DOHH2 (cell line): ENCODE measurements around the gene ZNF580.
A peak's percentile ranks its signal among the peaks of the same experiment; 100 is the strongest.

Experiments used
- H3F3A ChIP-seq: fragments of 200-600 bp; sonication (generic), shearing (Covaris generic); 2 replicates; pipeline ENCODE4 v1.6.0; 2016; ENCODE audit warnings: antibody characterized with exemption, mild to moderate bottlenecking; ENCODE audit not compliant: control insufficient read depth, insufficient read depth
- H3K27ac ChIP-seq: fragments of 200-600 bp; sonication (generic); 2 replicates; pipeline ENCODE4 v1.5.1; 2014; ENCODE audit warnings: low read depth, mild to moderate bottlenecking, low read length, moderate library complexity
- H3K27me3 ChIP-seq: fragments of 200-600 bp; sonication (generic); 2 replicates; pipeline ENCODE4 v1.6.1; 2014; ENCODE audit warnings: mild to moderate bottlenecking, low read length, mixed read lengths; ENCODE audit not compliant: control insufficient read depth
- H3K36me3 ChIP-seq: fragments of 200-600 bp; sonication (generic); 2 replicates; pipeline ENCODE4 v1.6.1; 2014; ENCODE audit warnings: mild to moderate bottlenecking, low read length, moderate library complexity, mixed read lengths; ENCODE audit not compliant: control insufficient read depth
- H3K4me1 ChIP-seq: fragments of 200-600 bp; sonication (generic); 2 replicates; pipeline ENCODE4 v1.6.1; 2014; ENCODE audit warnings: mild to moderate bottlenecking, low read length, mixed read lengths; ENCODE audit not compliant: control insufficient read depth
- H3K4me2 ChIP-seq: fragments of 200-600 bp; sonication (generic); 2 replicates; pipeline ENCODE4 v1.6.0; 2014; ENCODE audit warnings: mild to moderate bottlenecking, low read length, moderate library complexity
- H3K4me3 ChIP-seq: fragments of 200-600 bp; sonication (generic); 2 replicates; pipeline ENCODE4 v1.5.1; 2014; ENCODE audit warnings: mild to moderate bottlenecking, low read length, mixed read lengths
- H3K79me2 ChIP-seq: fragments of 200-600 bp; sonication (generic); 2 replicates; pipeline ENCODE4 v1.6.1; 2014; ENCODE audit warnings: mild to moderate bottlenecking, low read length, mixed read lengths; ENCODE audit not compliant: control insufficient read depth
- H3K9me2 ChIP-seq: fragments of 200-600 bp; sonication (generic); replicated peaks from 2 replicates; pipeline ENCODE4 v1.6.1; 2014; ENCODE audit warnings: mild to moderate bottlenecking, low read length, mixed read lengths; ENCODE audit not compliant: control insufficient read depth
- H3K9me3 ChIP-seq: fragments of 200-600 bp; sonication (generic); 2 replicates; pipeline ENCODE4 v1.6.1; 2014; ENCODE audit warnings: antibody characterized with exemption, low read length, mixed read lengths; ENCODE audit not compliant: control insufficient read depth, insufficient read depth
- H4K20me1 ChIP-seq: fragments of 200-600 bp; sonication (generic); 2 replicates; pipeline ENCODE4 v1.6.0; 2014; ENCODE audit warnings: low read depth, mild to moderate bottlenecking, antibody characterized with exemption, low read length, moderate library complexity; ENCODE audit not compliant: control insufficient read depth, insufficient read depth
- EZH2phosphoT487 ChIP-seq: fragments of 200-600 bp; sonication (generic); IDR thresholded peaks from 2 replicates; pipeline ENCODE4 v1.6.1; 2017; ENCODE audit warnings: borderline replicate concordance, mild to moderate bottlenecking, antibody characterized with exemption, low read length, moderate library complexity, mixed read lengths
- TF ChIP-seq, protein P1 (sequence below): fragments of 200-600 bp; sonication (generic); IDR thresholded peaks from one replicate; pipeline ENCODE4 v1.5.1; 2014; ENCODE audit warnings: antibody characterized with exemption, mild to moderate bottlenecking, low read depth, low read length; ENCODE audit not compliant: poor library complexity, severe bottlenecking

The ZNF580 gene

DNA sequence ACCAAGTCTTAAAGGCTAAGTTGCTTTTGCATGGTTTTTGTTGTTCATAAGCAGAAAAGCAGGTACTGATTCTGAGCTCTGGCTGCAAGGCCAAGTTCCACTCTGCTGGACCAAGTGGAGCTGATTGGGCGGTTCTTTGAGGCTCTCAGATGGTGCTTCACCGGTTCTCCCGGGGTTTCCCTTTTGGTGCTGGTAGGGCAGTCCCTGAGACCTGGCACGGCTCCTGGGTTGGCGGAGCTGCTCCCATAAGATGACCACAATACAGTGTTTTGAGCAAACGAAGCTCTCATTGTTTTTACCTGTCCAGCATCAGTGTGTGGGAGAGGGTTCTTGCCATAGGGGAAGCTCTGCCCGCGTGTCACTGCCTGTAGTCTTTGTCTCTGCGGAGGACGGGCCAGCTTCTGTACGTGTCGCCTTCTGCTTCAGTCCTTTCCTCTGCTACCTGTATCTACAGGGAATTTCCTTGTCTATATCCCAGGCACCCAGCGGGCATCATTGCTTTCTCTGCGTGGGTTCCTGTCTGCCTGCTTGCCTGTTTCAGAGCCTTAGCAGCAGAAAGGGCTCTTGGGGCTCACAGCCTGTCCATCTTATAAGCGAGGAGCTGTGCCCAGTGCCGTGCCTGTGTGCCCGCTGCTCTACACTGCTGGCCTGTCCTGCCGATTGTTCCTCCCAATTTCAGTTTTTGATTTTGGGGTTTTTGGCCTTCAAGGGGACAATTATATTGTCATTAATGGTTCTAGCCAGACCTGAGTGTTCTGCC lies 16.4 kb downstream of the ZNF580 start:
- peaks cover 83% of the 10 kb centered on the region for H3K36me3 ChIP-seq
- no peak for TF ChIP-seq EZH2phosphoT487
- TF ChIP-seq, protein P1, sequence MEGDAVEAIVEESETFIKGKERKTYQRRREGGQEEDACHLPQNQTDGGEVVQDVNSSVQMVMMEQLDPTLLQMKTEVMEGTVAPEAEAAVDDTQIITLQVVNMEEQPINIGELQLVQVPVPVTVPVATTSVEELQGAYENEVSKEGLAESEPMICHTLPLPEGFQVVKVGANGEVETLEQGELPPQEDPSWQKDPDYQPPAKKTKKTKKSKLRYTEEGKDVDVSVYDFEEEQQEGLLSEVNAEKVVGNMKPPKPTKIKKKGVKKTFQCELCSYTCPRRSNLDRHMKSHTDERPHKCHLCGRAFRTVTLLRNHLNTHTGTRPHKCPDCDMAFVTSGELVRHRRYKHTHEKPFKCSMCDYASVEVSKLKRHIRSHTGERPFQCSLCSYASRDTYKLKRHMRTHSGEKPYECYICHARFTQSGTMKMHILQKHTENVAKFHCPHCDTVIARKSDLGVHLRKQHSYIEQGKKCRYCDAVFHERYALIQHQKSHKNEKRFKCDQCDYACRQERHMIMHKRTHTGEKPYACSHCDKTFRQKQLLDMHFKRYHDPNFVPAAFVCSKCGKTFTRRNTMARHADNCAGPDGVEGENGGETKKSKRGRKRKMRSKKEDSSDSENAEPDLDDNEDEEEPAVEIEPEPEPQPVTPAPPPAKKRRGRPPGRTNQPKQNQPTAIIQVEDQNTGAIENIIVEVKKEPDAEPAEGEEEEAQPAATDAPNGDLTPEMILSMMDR, result no peak
- H3F3A ChIP-seq, result no peaks in the 10 kb centered on the region
- H3K4me3 ChIP-seq, result peak overlapping the region; percentile 80
- H3K27ac ChIP-seq, result peak overlapping the region; percentile 91
- H4K20me1 ChIP-seq, result peaks cover 28% of the 10 kb centered on the region
- no peaks in the 10 kb centered on the region for H3K27me3 ChIP-seq
- H3K9me2 ChIP-seq, result no peaks in the 10 kb centered on the region
- H3K4me1 ChIP-seq, result peaks cover 39% of the 10 kb centered on the region
- H3K4me2 ChIP-seq, result peak overlapping the region; percentile 85
- H3K9me3 ChIP-seq, result no peaks in the 10 kb centered on the region
- H3K79me2 ChIP-seq, result peaks cover 77% of the 10 kb centered on the region

DNA sequence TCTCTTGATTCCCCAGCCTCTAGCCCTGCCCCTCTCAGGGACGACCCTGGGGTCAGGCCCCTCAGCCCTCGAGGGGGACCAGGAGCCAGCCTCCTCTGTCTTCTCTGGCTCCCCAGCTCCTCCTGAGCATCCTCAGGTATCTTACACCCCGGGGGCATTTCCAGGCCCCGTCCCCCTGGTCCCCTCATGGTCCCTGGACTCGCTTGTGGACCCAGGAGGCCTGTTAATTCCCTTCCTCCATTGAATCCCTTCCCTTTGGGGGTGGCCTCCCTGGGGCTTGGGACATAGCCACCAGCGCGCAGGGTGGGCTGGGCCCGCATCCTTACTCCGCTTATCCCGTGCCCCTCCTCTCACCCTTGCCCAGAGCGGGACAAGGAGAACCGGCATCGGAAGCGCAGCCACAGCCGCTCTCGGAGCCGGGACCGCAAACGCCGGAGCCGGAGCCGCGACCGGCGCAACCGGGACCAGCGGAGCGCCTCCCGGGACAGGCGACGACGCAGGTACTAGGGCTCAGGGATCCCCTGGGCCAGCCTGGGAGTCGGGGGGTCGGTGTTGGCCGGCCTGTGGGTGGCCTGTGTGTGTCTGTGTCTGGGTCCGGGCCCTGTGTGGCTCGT lies 18.2 kb downstream of the ZNF580 start:
- Histone ChIP-seq H4K20me1 (peaks cover 37% of the 10 kb centered on the region), H3K4me3 (peak overlapping the region; percentile 80)

DNA sequence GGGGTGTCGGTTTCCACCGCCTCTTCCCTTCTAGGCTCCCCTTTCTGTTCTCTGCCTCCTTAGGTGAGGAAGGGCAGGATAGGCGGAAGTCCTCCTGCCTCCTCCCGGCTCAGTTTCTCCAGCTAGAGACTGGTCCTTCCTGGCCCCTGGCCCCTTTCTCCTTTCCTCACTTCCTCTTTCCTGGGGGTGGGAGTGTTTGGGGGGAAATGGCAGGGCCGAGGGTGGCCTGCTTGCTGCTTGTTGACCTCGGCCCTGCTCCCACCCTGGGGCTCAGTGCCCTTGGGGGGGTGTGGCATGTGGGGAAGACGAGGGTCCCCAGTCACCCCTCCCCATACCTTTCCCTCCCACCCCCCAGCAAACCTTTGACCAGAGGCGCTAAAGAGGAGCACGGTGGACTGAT lies 19.0 kb downstream of the ZNF580 start:
- H3F3A ChIP-seq, result no peaks in the 10 kb centered on the region
- H3K27me3 ChIP-seq, result no peaks in the 10 kb centered on the region
- peaks cover 39% of the 10 kb centered on the region for H4K20me1 ChIP-seq
- peaks cover 100% of the 10 kb centered on the region for H3K79me2 ChIP-seq
- H3K9me2 ChIP-seq, result no peaks in the 10 kb centered on the region
- 0 out of 2 replicates have a peak overlapping the region, but pooled peaks have one; percentile 11 for H3K27ac ChIP-seq
- H3K4me3 ChIP-seq, result no peak overlapping the region
- peaks cover 100% of the 10 kb centered on the region for H3K36me3 ChIP-seq
- H3K9me3 ChIP-seq, result no peaks in the 10 kb centered on the region
- H3K4me1 ChIP-seq, result peaks cover 32% of the 10 kb centered on the region
- peak overlapping the region; percentile 85; the same call in 1 of the 2 replicates for H3K4me2 ChIP-seq
- TF ChIP-seq, protein P1, result no peak
- TF ChIP-seq EZH2phosphoT487, result no peak

More for the DNA sequence above, 18.2 kb downstream of the ZNF580 start:
- H3K4me2 ChIP-seq, result peak overlapping the region; percentile 85
- H3K79me2 ChIP-seq, result peaks cover 91% of the 10 kb centered on the region
- H3K27me3 ChIP-seq, result no peaks in the 10 kb centered on the region
- H3F3A ChIP-seq, result no peaks in the 10 kb centered on the region
- no peaks in the 10 kb centered on the region for H3K9me3 ChIP-seq
- H3K27ac ChIP-seq, result no peak overlapping the region; the same call in 1 of the 2 replicates
- peaks cover 32% of the 10 kb centered on the region for H3K4me1 ChIP-seq
- no peaks in the 10 kb centered on the region for H3K9me2 ChIP-seq
- peaks cover 91% of the 10 kb centered on the region for H3K36me3 ChIP-seq
- TF ChIP-seq, protein P1, result no peak
- TF ChIP-seq EZH2phosphoT487, result no peak
